ENCODE results near the gene VSTM2L.

VSTM2L gene

DNA sequence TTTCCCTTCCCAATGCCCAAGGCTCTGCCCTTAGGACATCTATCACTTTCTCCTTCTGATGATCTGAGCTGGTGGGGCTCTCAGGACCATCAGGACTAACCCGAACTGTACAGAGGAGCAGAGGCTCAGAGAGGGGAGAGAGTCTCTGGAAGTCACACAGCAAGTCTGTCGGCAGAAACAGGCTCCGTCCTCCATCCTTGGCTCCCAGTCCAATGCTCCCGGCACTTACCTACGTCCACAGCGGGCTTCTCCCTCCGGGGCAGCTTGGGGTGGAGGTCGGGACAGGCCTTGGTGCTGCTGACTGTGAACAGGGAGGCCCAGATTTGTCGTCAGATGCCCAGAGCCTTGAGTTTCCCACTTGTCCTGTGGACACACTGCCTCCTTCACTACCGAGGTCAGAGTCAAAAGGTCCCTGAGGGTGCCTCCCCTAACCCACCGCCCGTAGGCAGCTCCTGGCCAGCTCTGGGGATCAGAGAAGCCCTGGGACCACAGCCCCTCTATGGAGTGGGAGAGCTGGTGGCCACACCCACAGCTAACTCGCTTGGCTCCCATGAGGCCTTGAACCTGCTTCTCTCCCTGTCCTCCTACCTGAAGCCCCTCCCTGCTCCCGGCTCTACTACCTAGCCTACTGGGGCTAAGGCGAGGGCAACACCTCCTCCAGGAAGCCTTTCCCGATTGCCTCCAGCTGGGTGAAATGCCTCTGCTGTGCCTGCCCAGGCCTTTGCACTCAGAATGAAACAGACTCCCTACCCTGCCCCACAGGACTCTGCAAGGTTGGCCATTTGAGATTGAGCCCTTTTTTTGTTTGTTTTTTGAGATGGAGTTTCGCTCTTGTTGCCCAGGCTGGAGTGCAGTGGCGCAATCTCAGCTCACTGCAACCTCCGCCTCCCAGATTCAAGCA lies 22.6 kb downstream of the VSTM2L start:
- H3K27ac ChIP-seq = no peak overlapping the region
- TF ChIP-seq CTCF (IDR thresholded peaks at IDR 0.05) (no peak), ZFX (IDR thresholded peaks at IDR 0.05; ENCODE audit: borderline replicate concordance) (no peak)

DNA sequence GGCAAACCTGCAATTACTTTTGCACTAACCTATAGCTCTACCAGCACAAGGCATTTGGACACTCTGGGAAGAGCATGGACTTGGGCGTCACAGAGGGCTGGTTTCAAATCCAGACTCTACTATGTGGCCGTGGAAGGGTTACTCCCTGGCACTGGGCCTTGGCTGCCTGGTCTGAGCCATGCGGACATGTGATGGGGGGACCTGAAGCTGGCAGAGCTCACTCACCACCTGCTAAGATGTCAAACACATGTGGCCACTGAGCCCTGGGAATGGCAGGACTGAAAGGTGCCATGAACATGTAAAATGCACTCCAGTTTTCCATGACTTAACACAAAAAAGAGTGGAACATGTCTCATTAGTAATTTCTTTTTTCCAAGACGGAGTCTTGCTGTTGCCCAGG lies 23.7 kb downstream of the VSTM2L start:
- H3K27ac ChIP-seq = no peak overlapping the region
- no peak for TF ChIP-seq ZFX (IDR thresholded peaks at IDR 0.05; ENCODE audit: borderline replicate concordance)
- TF ChIP-seq CTCF (IDR thresholded peaks at IDR 0.05) = no peak

DNA sequence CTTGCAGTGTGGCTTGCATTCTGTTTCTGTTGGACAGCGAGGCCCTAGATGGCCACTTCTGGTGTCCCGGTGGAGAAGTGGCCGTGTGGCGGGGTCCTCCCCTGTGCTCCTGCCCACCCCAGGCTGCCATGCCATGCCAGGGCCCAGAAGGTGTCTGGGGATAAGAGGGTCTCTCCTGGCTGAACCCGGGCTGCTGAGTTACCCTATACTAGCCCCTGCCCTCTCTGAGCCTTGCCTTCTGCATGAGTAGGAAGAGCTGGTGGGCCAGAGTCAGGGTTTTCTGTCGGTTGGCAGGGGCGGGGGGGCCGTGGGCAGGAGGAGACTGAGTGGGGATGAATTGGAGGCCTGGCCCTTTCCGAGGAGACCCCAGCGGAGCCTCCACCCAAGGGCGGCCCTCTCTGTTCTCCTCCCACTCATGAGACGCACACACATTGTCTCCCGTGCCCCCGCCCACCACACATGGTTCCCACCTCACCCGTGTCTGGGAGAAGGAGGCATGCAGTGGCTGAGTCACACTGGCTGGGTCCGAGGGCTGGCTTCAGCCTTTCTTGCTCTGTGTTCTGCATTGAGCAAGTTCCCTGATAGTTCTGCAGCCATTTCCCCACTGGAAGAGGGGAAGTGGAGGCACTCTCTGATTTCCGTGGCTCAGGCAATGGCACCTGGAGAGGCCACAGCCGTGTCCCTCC lies 24.6 kb downstream of the VSTM2L start:
- TF ChIP-seq CTCF (IDR thresholded peaks at IDR 0.05) (no peak), ZFX (IDR thresholded peaks at IDR 0.05; ENCODE audit: borderline replicate concordance) (no peak)
- no peak overlapping the region for H3K27ac ChIP-seq

GRCh38 chr20:37928996-37929682 lies 26.2 kb downstream of the VSTM2L start:
- no peak for TF ChIP-seq ZFX (IDR thresholded peaks at IDR 0.05; ENCODE audit: borderline replicate concordance)
- TF ChIP-seq CTCF (IDR thresholded peaks at IDR 0.05) = no peak
- H3K27ac ChIP-seq = no peak overlapping the region

- TF ChIP-seq ZFX (IDR thresholded peaks at IDR 0.05; ENCODE audit: borderline replicate concordance) (no peak), CTCF (IDR thresholded peaks at IDR 0.05) (no peak)
- H3K27ac ChIP-seq = no peak overlapping the region
Observed at GRCh38 chr20:37929683-37930014, 26.7 kb downstream of the VSTM2L start.

DNA sequence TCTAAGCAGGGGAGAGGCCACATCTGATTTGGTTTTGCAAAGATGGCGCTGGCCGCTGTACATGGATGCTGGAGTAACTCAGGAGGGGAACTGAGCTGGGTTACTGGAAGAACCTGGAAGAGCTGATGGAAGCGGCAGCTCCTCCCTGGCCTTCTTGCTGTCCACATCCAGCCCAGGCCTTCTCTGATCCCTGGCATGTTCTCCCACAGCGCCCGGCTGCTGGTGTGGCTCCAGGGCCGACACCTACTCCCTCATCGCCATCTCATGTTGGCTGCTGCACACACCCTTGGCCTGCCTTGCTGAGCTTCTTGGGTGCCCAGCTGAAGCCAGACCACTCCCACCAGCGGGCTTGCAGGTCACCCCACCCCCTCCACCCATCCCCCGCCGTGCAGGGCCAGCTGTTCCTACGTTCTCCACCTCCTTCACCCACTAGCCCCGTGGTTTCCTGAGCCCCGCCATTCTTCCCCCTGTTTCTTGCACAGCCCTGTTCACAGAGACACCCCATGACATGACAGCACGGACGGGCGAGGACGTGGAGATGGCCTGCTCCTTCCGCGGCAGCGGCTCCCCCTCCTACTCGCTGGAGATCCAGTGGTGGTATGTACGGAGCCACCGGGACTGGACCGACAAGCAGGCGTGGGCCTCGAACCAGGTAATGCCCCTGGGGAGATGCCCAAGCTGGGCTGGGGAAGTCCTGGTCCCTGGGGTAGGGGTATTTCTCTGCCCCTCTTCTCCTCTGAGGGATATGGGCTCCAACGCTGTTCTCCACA lies 28.4 kb downstream of the VSTM2L start:
- TF ChIP-seq ZFX (IDR thresholded peaks at IDR 0.05; ENCODE audit: borderline replicate concordance) = no peak
- TF ChIP-seq CTCF (IDR thresholded peaks at IDR 0.05) = no peak

More for the DNA sequence above, 28.4 kb downstream of the VSTM2L start:
- no peak overlapping the region for H3K27ac ChIP-seq

Data from 22Rv1 (cell line).